ENCODE data around the gene CDC45. TPM values are rescaled to one million over a fixed set of nuclear protein-coding genes. Genes with fewer than 3 reads are reported as not detected.

Gene CDC45
- total and polyA plus RNA-seq, 2 of the 13 experiments (the other 11 are each of a cell fraction or from before 2014, with no cell fraction given) = 14.4 to 36.3 TPM

- Histone ChIP-seq H3K27me3 (ENCODE audit: control insufficient read depth in 1 of 2, insufficient read depth in 2 of 2, low read length in 2 of 2) (no peaks in the 10 kb centered on the region), H3K9ac (ENCODE audit: insufficient read depth, low read depth, low read length) (no peak overlapping the region), H3K36me3 (replicated peaks in 1 of 2; ENCODE audit: control insufficient read depth in 1 of 2, insufficient read depth in 2 of 2, low read length in 2 of 2) (peaks cover 29 to 68% of the 10 kb centered on the region in 2 experiments; a peak in 4 of 5 replicates), H3K79me2 (ENCODE audit: insufficient read depth, low read length) (no peaks in the 10 kb centered on the region), H4K20me1 (ENCODE audit: insufficient read depth, low read length) (no peaks in the 10 kb centered on the region), H3K4me2 (ENCODE audit: low read depth, low read length) (no peak overlapping the region), H2AFZ (ENCODE audit: low read length) (no peak overlapping the region), H3K4me1 (ENCODE audit: insufficient read depth, low read length) (no peaks in the 10 kb centered on the region), H3K4me3 (replicated peaks in 1 of 3; ENCODE audit: insufficient read depth in 1 of 3, low read depth in 2 of 3, low read length in 3 of 3) (no peak overlapping the region), H3K9me3 (ENCODE audit: low read length) (no peaks in the 10 kb centered on the region), H3K27ac (ENCODE audit: extremely low read length, insufficient read depth, low read length) (no peak overlapping the region)
- no peak for ATAC-seq
- ChIA-PET CTCF (ENCODE audit: low intra/inter-chr PET ratio, low total read pairs) (no interaction called here), POLR2A (no interaction called here)
- intact Hi-C loops (cut with micrococcal nuclease; ENCODE audit: unreplicated experiment) (no loop called here), in situ Hi-C loops (cut with HindIII; ENCODE audit: extremely low pct_ligation_motif_present, low pct_unique_long_range_greater_than_20kb) (no loop called here)
- no peak for FAIRE-seq
- DNase-seq (ENCODE audit: low spot score) = no peak
- 98% methylated on average over 4 of the region's 4 CpGs for WGBS (ENCODE audit: low lambda C conversion rate)
- BruUV-seq (replicated peaks) = no TSS peak
- TF ChIP-seq PITX1 (CRISPR knock-in tag; IDR thresholded peaks at IDR 0.05) = no peak
- TF ChIP-seq ATF1 (CRISPR knock-in tag; IDR thresholded peaks at IDR 0.05) = no peak
- no peak for TF ChIP-seq MAFK (conservative IDR thresholded peaks at IDR 0.05 in 1 of 2, IDR thresholded peaks at IDR 0.05 in 1 of 2; ENCODE audit: low read length in 2 of 2)
- TF ChIP-seq DDIT3 (CRISPR knock-in tag; IDR thresholded peaks at IDR 0.05) = no peak
- no peak for TF ChIP-seq ZNF382 (CRISPR knock-in tag; IDR thresholded peaks at IDR 0.05; ENCODE audit: borderline replicate concordance)
- no peak for TF ChIP-seq ZNF501 (CRISPR knock-in tag; IDR thresholded peaks at IDR 0.05)
- no peak for TF ChIP-seq TIGD3 (CRISPR knock-in tag; IDR thresholded peaks at IDR 0.05; ENCODE audit: borderline replicate concordance)
- no peak for TF ChIP-seq FOXK2 (IDR thresholded peaks at IDR 0.05)
- no peak for TF ChIP-seq ZNF124 (CRISPR knock-in tag; IDR thresholded peaks at IDR 0.05)
- TF ChIP-seq TAF1 (CRISPR knock-in tag; IDR thresholded peaks at IDR 0.05) = no peak
- TF ChIP-seq TERF1 (CRISPR knock-in tag; IDR thresholded peaks at IDR 0.05) = no peak
- no peak for TF ChIP-seq CSRNP2 (CRISPR knock-in tag; conservative IDR thresholded peaks at IDR 0.05; ENCODE audit: low read depth)
- TF ChIP-seq NCOA2 (CRISPR knock-in tag; IDR thresholded peaks at IDR 0.05) = no peak
- no peak for TF ChIP-seq ZNF768 (CRISPR knock-in tag; IDR thresholded peaks at IDR 0.05)
- TF ChIP-seq SNAPC4 (CRISPR knock-in tag; IDR thresholded peaks at IDR 0.05) = no peak
- TF ChIP-seq ESRRA (CRISPR knock-in tag; IDR thresholded peaks at IDR 0.05; ENCODE audit: low read depth) = no peak
- no peak for TF ChIP-seq NR2C2 (CRISPR knock-in tag; IDR thresholded peaks at IDR 0.05; ENCODE audit: borderline replicate concordance)
Observed at GRCh38 chr22:19464975-19465374, 14.7 kb upstream of the CDC45 start.

Data from HepG2 (cell line).